Stimulated activated CD4-positive, alpha-beta T cell treated with anti-CD3 and anti-CD28 coated beads, Interleukin-1b, Interleukin-23, amount 100 ng/mL, for 24 hours (primary cell): ENCODE data around the gene CYP2J2.
"Not testable (repeated sequence)": the region's sequence is repeated elsewhere in the genome, so short reads cannot be mapped to it uniquely, and the experiment has no call there.

Experiments
- DNase-seq, 4 experiments: peaks; one replicate each; pipeline ENCODE4 v3.0.0-alpha.2; 2020; ENCODE audit warnings: low read depth in 4 of 4, low spot score in 1 of 4

CYP2J2 gene

DNA sequence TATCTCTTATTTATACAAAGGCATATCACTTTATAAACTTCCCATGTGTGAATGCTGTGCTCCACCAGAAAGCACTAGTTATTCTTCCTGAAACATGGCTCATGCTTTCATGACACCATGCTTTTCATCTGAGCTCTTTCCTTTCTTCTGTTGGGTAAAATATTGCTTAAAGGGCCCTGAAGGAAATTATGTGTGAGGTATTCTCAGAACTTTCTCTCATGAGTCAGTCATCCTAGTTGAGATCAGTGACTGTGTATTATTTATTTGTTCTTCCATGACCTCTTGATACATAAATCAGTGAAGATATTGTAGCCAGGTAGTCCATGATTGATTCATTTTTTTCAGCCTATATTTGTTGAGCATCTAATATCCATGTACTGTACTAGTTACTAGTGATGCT is 54.8 kb downstream of the CYP2J2 start:
- no peak for DNase-seq

DNA sequence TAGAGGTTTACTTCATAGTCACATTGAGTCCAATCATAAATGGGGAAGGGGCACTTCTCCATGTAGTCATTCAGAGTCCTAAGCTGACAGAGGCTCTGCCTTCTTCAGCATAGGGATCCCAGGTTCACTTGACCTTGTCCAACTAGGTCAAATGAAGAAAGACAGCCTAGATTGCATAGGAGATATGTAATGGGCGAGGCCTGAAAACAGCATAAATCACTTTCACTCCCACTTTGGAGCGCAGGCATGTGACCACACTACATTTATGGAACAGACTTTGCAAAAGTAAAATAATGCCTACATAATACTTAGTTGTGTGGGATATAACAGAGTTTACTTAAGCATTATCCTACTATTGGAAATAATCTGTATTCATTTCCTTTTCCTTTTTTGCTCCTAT is 60.1 kb downstream of the CYP2J2 start:
- no peak for DNase-seq

DNA sequence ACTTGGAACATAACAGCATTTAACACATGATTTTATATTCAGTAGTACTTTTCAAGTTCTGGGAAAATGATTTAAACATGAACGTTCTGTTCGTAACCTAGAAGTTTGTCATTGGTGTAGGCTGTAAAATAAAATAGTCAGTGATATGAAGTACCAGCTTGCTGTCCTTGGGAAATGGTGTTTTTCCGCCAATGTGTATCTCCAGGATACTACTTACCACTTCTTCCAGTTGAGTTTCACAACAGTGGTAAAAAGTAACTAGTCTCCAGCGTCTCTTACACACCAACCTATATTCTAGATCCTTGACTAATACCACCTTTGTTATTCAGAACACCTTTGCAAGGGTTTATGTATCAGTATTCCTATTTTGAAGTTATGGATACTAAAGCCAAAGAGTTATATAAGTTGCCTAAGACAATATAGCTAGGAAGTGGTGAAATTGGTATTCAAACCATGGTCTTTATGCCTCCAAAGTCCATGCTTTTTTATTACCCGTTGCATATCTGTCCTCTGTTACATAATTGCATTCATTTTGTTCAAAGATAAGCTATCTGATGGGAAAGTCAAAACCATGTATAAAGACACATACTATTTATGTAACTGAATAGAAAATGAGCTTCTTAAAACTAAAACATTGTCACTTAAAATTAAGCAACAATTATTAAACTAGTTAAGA is 68.8 kb downstream of the CYP2J2 start:
- no peak for DNase-seq

DNA sequence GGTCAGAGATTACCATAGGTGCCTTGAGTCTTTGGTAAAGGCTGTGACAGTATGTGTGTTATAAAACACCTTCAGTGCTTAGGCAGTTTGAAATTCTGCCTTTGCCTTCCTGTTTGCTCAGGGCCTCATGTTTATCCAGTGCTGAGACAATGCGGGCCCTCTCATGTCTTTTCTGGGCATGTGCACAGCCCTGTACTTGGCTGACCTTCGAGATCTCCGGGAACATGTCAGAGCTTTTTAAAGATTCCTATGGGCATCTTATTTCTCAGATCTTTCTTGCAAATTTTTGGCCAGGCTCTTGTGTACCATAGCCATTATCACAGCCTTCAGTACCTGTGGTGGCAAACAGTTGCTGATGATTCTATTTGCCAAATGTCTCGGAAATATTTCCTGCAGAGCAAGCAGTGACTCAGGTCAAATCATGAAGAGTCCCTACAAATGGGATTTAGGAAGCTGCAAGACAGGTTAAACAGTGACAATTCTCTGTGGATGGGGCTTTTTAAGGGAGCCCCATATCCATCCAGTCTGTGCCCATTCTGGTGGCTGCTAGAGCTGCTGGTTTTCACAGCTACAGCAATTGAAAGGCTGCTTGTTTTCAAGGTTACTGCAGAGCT is 69.7 kb downstream of the CYP2J2 start:
- no peak for DNase-seq

DNA sequence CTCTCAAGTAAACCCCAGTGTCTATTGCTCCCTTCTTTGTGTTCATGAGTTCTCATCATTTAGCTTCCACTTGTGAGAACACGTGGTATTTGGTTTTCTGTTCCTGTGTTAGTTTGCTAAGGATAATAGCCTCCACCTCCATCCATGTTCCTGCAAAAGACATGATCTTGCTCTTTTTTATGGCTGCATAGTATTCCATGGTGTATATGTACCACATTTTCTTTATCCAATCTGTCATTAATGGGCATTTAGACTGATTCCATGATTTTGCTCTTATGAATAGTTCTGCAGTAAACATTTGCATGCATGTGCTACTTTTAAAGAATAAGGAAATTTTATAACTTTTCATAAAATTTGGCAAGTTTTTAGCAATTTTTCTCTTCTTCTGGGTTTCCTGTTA is 71.3 kb downstream of the CYP2J2 start:
- DNase-seq = not testable (repeated sequence)

DNA sequence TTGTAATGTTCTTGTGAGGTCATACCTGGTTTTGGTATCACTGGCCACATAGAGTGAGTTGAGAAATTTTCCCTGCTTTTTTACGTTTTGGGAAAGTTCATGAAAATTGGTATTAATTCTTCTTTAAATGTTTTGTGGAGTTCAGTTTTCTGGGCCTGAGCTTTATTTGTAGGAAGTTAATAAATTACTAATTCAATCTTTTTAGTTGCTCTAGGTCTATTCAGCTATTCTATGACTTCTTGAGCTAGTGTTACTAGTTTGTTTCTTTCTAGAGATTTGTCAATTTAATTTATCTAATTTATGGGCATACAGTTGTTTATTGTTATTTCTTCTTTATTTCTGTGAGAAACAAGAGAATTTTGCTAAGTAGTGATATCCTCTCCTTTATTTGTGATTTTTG is 74.5 kb downstream of the CYP2J2 start:
- no peak for DNase-seq

DNA sequence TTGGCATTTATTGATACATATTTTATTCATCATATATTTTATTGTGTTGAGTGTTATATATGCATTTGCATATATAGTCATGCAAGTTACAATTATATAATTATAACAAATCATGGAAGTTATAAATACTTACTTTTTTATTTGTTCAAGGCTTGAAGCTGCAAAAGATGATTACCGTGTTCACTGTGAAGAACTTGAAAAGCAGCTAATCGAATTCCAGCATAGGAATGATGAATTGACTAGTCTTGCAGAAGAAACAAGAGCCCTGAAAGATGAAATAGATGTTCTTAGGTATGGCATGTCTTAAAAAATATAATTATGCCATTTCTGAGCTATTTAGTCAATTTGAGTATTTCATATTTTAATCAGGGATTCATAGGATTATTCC is 79.7 kb downstream of the CYP2J2 start:
- no peak for DNase-seq

DNA sequence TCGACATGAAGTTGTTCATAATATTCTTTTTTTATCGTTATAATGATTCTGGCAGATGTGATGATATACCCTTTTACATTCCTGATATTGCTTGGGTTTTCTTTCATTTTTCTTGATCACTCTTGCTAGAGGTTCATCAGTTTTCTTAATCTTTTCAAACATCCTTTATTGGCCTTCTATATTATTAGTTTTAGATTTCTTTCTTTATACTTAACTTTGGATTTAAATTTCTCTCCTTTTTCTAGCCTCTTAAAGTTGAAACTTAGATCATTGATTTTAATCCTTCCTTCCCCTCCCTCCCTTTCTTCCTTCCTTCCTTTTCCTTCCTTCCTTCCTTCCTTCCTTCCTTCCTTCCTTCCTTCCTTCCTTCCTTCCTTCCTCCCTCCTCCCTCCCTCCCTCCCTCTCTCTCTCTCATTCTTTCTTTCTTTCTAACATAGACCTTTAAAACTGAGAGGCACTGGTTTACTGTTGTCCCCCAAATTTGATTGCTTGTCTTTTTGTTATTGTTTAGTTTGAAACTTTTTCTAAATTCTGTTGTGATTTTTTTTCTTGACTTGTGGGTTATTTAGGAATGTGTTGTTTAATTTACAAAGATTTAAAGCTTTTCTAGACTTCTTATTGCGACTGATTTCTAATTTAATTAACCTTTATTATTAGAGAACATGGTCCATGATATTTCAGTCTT is 80.2 kb downstream of the CYP2J2 start:
- no peak for DNase-seq

DNA sequence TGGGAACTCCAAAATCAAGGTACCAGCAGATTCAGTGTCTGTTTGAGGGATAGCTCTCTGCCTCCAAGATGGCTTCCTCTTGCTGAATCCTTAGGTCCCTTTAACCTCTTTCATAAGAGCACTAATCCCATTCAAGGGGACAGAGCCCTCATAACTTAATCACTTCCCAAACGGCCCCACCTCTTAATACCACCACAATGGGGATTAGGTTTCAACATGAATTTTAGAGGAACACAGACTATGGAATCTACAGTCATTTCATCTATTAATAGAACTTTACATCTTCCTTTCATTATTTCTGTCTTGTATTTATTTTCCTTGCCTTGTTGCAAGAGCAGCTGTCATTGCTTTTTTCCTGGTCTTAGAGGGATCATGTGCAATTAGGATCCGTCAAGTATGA is 81.5 kb downstream of the CYP2J2 start:
- no peak for DNase-seq
